ENCODE data around the gene S100A14. TPM values are rescaled to one million over a fixed set of nuclear protein-coding genes. Genes with fewer than 3 reads are reported as not detected.

The S100A14 gene
- total and polyA plus RNA-seq, 5 experiments from 2014 or later, result not detected

GRCh38 chr1:153636312-153636711, 20.2 kb upstream of the S100A14 start:
- peak overlapping the region in 9 of 10 donors; percentile 5 to 100 (median 56) for H3K27ac Mint-ChIP-seq
- no peak for ATAC-seq
- H3K9me3 Mint-ChIP-seq, result no peaks in the 10 kb centered on the region
- peak overlapping the region; percentile 71 to 100 (median 88) for H3K4me3 Mint-ChIP-seq
- peaks cover 14 to 56% (median 50%) of the 10 kb centered on the region in 4 donors for H3K4me1 Mint-ChIP-seq
- H3K27me3 Mint-ChIP-seq, result no peaks in the 10 kb centered on the region
- POLR2A ChIA-PET, result interaction anchor here (0.7 kb wide), 1 partner anchor 358 kb away, joined by 5 read pairs; no protein-coding TSS in a partner anchor
- no peak for DNase-seq
- H3K36me3 Mint-ChIP-seq, result peaks cover 10 to 61% (median 12%) of the 10 kb centered on the region in 3 donors

GRCh38 chr1:153635872-153636271, 19.7 kb upstream of the S100A14 start:
- peaks cover 9 to 56% (median 10%) of the 10 kb centered on the region in 3 donors for H3K36me3 Mint-ChIP-seq
- H3K27ac Mint-ChIP-seq, result peak overlapping the region; percentile 43 to 100 (median 79)
- H3K4me1 Mint-ChIP-seq, result peaks cover 12 to 52% (median 45%) of the 10 kb centered on the region in 4 donors
- DNase-seq (no peak), ATAC-seq (no peak)
- peak overlapping the region; percentile 71 to 100 (median 88) for H3K4me3 Mint-ChIP-seq
- no peaks in the 10 kb centered on the region for H3K27me3 Mint-ChIP-seq
- POLR2A ChIA-PET, result interaction anchor here (0.7 to 3.2 kb wide), 4 partner anchors 12 to 358 kb away, joined by 3 to 85 read pairs (median 20); partner anchors contain the start of gene SNAPIN
- H3K9me3 Mint-ChIP-seq, result no peaks in the 10 kb centered on the region

GRCh38 chr1:153633754-153634665, 17.9 kb upstream of the S100A14 start, which contains the start of gene CHTOP:
TSS of gene CHTOP (plus strand) at chr1:153634066. CDS start at chr1:153636589, 2,523 bp downstream.
- POLR2A ChIA-PET, result interaction anchor here (0.6 to 3.2 kb wide), 33 partner anchors 10 to 1349 kb away, joined by 3 to 85 read pairs (median 5); partner anchors contain the start of genes CREB3L4, FLAD1, ILF2 and INTS3
- peak within 1 kb of the TSS; percentile 98 to 100 (median 100) for H3K27ac Mint-ChIP-seq
- H3K4me3 Mint-ChIP-seq, result peak within 1 kb of the TSS; percentile 94 to 100 (median 100)
- peaks cover 12 to 47% (median 39%) of the 10 kb centered on the region in 4 donors for H3K4me1 Mint-ChIP-seq
- peak; percentile 87 to 89 for ATAC-seq
- H3K9me3 Mint-ChIP-seq, result no peaks in the 10 kb centered on the region
- peaks cover 9 to 42% (median 10%) of the 10 kb centered on the region in 3 donors for H3K36me3 Mint-ChIP-seq
- DNase-seq, result peak; percentile 87 to 99 (median 96)
- H3K27me3 Mint-ChIP-seq, result no peaks in the 10 kb centered on the region

DNA sequence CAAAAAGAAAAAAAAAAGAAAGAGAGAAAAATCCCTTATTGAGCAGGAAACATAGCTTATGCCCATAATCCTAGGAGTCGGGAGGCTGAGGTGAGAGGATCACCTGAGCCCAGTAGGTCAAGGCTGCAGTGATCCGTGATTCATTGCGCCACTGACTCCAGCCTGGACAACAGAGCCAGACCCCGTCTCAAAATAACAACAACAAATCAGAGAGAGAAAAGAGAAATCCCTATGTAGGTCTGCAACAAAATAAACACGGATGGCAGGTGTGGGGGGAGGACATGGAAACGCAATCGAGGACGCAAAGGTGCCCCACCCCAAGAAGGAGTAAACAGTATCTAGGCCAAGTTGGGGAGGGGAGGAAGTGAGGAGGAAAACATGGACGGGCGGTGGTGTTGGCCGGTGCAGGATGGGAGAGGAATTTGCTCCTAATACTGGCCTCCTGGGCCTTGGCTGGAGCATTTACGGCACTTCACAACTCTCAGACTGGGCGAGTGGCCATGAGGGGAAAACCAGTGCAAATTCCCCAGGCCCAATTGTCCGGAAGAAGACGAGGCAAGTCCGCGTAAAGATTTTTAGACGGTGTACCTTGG, 17.1 kb upstream of the S100A14 start:
- POLR2A ChIA-PET, result interaction anchor here (0.6 to 3.2 kb wide), 27 partner anchors 9 to 994 kb away, joined by 3 to 85 read pairs (median 6); partner anchors contain the start of genes CREB3L4, ILF2, INTS3 and JTB
- peak overlapping the region; percentile 98 to 100 (median 100) for H3K27ac Mint-ChIP-seq
- no peak for DNase-seq
- H3K4me1 Mint-ChIP-seq, result peaks cover 12 to 42% (median 37%) of the 10 kb centered on the region in 4 donors
- ATAC-seq, result no peak
- peaks cover 9 to 34% (median 10%) of the 10 kb centered on the region in 3 donors for H3K36me3 Mint-ChIP-seq
- no peaks in the 10 kb centered on the region for H3K27me3 Mint-ChIP-seq
- H3K4me3 Mint-ChIP-seq, result peak overlapping the region; percentile 94 to 100 (median 100)
- H3K9me3 Mint-ChIP-seq, result no peaks in the 10 kb centered on the region

DNA sequence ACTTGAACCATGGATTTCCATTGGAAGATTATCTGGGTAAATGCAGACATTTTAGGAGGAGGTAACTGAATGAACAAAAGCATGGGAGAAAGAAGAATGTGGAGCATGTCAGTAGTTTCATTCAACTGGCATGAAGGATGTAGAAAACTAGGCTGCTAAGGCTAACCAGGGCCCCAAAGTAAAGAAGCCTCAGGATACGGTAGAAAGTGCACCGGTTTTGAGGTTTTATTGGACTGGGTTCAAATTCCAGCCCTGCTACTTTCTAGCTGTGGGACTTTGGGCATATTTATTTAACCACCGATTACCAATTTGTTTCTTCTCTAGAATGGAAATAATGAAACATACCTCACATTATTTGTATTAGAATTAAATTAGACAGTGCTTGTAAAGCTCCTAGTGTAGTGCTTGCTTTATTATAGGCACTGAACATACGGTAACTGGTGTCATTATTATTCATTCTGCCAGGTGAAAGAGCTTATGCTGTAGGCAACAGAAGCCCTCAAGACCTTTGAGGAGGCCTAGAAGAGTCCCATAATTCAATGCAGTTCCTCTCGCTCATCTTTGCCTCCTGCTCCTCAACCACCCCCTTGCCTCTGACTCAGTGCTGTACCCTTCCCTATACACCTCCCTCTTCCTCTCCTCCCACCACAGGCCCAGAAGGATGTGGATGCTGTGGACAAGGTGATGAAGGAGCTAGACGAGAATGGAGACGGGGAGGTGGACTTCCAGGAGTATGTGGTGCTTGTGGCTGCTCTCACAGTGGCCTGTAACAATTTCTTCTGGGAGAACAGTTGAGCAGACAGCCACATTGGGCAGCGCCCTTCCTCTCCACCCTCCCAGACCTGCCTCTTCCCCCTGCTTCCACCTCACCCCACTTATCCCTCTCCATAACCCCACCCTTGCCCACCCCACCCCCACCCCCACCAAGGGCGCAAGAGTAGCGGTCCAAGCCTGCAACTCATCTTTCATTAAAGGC, 15.2 kb upstream of the S100A14 start:
- H3K9me3 Mint-ChIP-seq, result no peaks in the 10 kb centered on the region
- POLR2A ChIA-PET, result interaction anchor here (0.6 kb wide), 1 partner anchor 291 kb away, joined by 4 read pairs; the partner anchor contains the start of gene GATAD2B
- no peak for DNase-seq
- no peak overlapping the region for H3K4me3 Mint-ChIP-seq
- H3K27me3 Mint-ChIP-seq, result peaks cover 0 to 12% (median 8%) of the 10 kb centered on the region in 5 donors
- peak overlapping the region in 3 of 10 donors; percentile 10 to 77 (median 43) for H3K27ac Mint-ChIP-seq
- peaks cover 0 to 16% (median 0%) of the 10 kb centered on the region in 3 donors for H3K36me3 Mint-ChIP-seq
- no peak for ATAC-seq
- H3K4me1 Mint-ChIP-seq, result peaks cover 13 to 40% (median 27%) of the 10 kb centered on the region in 4 donors

DNA sequence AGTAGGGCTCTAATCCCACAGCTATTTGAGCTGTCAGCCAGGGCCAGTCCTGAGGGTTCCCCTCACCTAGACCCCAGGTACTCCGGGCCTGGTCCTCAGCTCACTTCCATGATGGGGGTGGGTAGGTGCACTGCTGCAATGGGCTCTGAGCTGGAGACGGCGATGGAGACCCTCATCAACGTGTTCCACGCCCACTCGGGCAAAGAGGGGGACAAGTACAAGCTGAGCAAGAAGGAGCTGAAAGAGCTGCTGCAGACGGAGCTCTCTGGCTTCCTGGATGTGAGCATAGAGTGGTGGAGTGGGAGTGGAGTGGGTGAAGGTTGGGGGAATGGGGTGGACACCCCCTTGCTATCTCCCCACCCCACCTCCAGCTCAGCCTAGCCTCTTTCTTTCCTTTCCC, 14.3 kb upstream of the S100A14 start:
- no peak for ATAC-seq
- Mint-ChIP-seq H3K27ac (peak overlapping the region in 1 of 10 donors; percentile 35), H3K36me3 (peaks cover 0 to 8% (median 0%) of the 10 kb centered on the region in 3 donors)

DNA sequence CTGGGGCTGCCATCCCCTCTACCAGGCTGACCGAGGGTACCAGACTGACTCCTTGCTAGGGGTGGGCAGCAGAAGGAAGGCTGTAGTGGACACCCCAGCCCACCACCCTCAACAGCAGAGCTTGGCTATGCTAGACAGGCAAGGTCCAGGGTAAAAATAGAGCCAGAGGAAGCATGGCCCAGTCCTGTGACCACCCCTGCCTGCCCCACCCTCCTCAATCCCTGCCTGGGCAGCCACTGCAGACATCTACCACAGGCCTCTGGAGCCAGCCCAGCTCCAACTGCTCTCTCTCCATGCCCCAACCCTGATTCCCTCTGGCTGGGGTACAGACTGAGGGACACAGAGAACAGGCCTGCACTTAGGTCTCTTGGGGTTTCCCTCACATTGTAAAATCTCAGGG, 13.8 kb upstream of the S100A14 start:
- Mint-ChIP-seq H3K4me3 (no peak overlapping the region), H3K36me3 (peaks cover 0 to 5% (median 0%) of the 10 kb centered on the region in 3 donors), H3K4me1 (peaks cover 16 to 28% (median 25%) of the 10 kb centered on the region in 4 donors), H3K9me3 (no peaks in the 10 kb centered on the region), H3K27ac (no peak overlapping the region), H3K27me3 (peaks cover 0 to 17% (median 11%) of the 10 kb centered on the region in 5 donors)
- POLR2A ChIA-PET, result no interaction called here
- DNase-seq (no peak), ATAC-seq (no peak)

More for the DNA sequence above, 14.3 kb upstream of the S100A14 start:
- Mint-ChIP-seq H3K4me1 (peaks cover 16 to 31% (median 25%) of the 10 kb centered on the region in 4 donors), H3K9me3 (no peaks in the 10 kb centered on the region), H3K27me3 (peaks cover 0 to 17% (median 11%) of the 10 kb centered on the region in 5 donors), H3K4me3 (no peak overlapping the region)
- POLR2A ChIA-PET, result interaction anchor here (0.6 kb wide), 1 partner anchor 233 kb away, joined by 3 read pairs; no protein-coding TSS in a partner anchor
- DNase-seq, result no peak

DNA sequence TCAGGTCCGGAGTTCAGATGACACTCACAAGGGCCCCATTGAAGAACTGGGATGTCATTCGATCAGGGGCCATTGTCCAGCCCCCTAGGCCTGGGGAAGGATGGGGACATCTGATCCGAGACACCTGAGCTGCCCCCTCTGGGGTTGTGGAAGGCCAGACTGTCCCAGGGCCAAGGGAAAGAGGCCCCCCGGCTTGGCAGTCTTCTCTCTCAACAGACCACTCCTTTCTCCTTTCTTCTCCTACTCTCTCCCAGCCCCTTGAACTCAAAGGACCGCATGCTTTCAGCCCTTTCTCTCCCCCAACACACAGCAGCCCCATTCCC, 13.2 kb upstream of the S100A14 start:
- Mint-ChIP-seq H3K4me3 (peak overlapping the region in 1 of 10 donors; percentile 54), H3K36me3 (peaks cover 0 to 2% (median 0%) of the 10 kb centered on the region in 3 donors), H3K4me1 (peaks cover 13 to 25% (median 23%) of the 10 kb centered on the region in 4 donors), H3K27me3 (peaks cover 0 to 17% (median 11%) of the 10 kb centered on the region in 5 donors), H3K9me3 (no peaks in the 10 kb centered on the region), H3K27ac (peak overlapping the region in 3 of 10 donors; percentile 22 to 77 (median 53))
- ATAC-seq, result no peak
- POLR2A ChIA-PET, result no interaction called here
- no peak for DNase-seq

- ATAC-seq (no peak), DNase-seq (no peak)
- H3K9me3 Mint-ChIP-seq, result no peaks in the 10 kb centered on the region
- H3K36me3 Mint-ChIP-seq, result no peaks in the 10 kb centered on the region
- H3K4me1 Mint-ChIP-seq, result peaks cover 13 to 23% (median 19%) of the 10 kb centered on the region in 4 donors
- POLR2A ChIA-PET, result no interaction called here
- H3K4me3 Mint-ChIP-seq, result no peak overlapping the region
- H3K27me3 Mint-ChIP-seq, result peaks cover 0 to 17% (median 11%) of the 10 kb centered on the region in 5 donors
- H3K27ac Mint-ChIP-seq, result peak overlapping the region in 1 of 10 donors; percentile 22
Measured at GRCh38 chr1:153628638-153629342, 12.7 kb upstream of the S100A14 start.

GRCh38 chr1:153627715-153628626, 11.8 kb upstream of the S100A14 start, which contains the start of gene S100A1:
TSS of gene S100A1 (plus strand) at chr1:153628434. CDS start at chr1:153630522, 2,088 bp downstream.
- H3K4me1 Mint-ChIP-seq, result peaks cover 8 to 16% (median 11%) of the 10 kb centered on the region in 4 donors
- H3K9me3 Mint-ChIP-seq, result no peaks in the 10 kb centered on the region
- DNase-seq, result no peak
- H3K27ac Mint-ChIP-seq, result peak within 1 kb of the TSS in 3 of 10 donors; percentile 6 to 22 (median 7)
- no peaks in the 10 kb centered on the region for H3K36me3 Mint-ChIP-seq
- ATAC-seq, result no peak
- H3K4me3 Mint-ChIP-seq, result peak within 1 kb of the TSS in 1 of 10 donors; percentile 36
- H3K27me3 Mint-ChIP-seq, result peaks cover 0 to 17% (median 11%) of the 10 kb centered on the region in 5 donors
- POLR2A ChIA-PET, result interaction anchor here (0.6 kb wide), 1 partner anchor 42 kb away, joined by 3 read pairs; no protein-coding TSS in a partner anchor
